ENCODE measurements around the gene PRAMEF2. TPM values are rescaled to one million over a fixed set of nuclear protein-coding genes. Genes with fewer than 3 reads are reported as not detected.
"Not testable (repeated sequence)": the region's sequence is repeated elsewhere in the genome, so short reads cannot be mapped to it uniquely, and the experiment has no call there.

PRAMEF2 gene, protein sequence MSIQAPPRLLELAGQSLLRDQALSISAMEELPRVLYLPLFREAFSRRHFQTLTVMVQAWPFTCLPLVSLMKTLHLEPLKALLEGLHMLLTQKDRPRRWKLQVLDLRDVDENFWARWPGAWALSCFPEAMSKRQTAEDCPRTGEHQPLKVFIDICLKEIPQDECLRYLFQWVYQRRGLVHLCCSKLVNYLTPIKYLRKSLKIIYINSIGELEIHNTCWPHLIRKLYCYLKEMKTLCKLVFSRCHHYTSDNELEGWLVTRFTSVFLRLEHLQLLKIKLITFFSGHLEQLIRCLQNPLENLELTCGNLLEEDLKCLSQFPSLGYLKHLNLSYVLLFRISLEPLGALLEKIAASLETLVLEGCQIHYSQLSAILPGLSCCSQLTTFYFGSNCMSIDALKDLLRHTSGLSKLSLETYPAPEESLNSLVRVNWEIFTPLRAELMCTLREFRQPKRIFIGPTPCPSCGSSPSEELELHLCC
- total RNA-seq, result not detected in 2 replicates

DNA sequence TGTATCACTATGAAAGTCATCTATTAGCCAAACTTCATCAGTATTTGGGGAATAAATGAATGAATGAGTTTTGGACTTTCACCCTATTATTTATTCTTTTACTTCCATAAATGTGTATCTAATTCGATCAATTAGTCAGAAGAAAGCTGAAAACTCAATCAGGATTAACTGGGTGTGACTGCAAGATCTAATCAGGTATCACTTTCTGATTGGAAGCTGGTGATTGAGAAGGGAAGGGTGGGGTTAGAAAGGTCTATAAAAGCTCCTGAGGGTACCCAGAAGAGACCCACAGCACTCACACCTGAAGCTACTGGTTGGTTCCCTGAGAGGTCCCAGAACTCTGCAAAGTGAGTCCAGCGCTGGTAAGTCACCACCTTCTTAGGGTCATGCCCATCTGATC is at the start of gene PRAMEF2:
PRAMEF2 (plus strand) TSS at position 301 of the 400 bp plus-strand sequence. CDS start 1,924 bp downstream, outside the sequence.
- DNase-seq (ENCODE audit: low read depth in 2 of 2), result not testable (repeated sequence)

DNA sequence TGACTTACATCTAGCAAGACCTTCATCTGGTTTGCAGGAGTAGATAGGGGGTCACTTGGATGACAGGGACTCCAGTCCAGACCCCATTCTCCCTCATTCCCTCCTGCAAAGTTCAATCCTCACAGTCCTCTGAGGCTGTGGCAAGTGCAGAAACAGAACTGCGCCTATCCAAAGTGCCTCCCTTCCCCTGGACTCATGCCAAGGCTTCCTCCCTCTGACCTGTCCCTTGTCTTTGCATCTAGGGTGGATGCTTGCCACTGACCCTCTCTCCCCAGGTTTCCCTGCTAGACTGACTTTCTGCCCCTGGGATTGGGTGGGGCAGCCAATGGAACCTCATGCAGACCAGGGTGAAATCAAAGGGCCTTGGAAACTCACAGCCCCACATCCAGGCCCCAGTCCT is 47.0 kb upstream of the PRAMEF2 start:
- no peak for DNase-seq (ENCODE audit: low read depth in 2 of 2)

- no peak for DNase-seq (ENCODE audit: low read depth in 2 of 2)
Measured at GRCh38 chr1:12810691-12811408, 46.0 kb upstream of the PRAMEF2 start.

DNA sequence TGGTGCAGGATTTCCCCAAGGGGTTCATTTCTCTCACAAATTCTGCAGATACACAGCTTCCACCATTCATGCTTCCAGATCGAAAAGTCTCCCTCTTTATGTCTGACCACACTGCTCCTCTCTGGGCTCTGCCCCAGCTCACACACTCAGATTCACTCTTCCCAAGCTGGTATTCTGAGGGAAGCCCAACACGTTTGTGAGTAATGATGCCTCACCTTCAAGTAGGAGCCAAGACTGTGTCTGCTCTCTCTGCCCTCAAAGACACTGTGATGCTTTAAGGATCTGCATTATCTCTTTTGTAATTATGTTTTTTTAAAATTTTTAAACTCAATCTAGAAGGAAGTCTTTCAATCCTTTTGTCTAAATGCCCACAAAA is 45.5 kb upstream of the PRAMEF2 start:
- DNase-seq (ENCODE audit: low read depth in 2 of 2), result no peak

DNA sequence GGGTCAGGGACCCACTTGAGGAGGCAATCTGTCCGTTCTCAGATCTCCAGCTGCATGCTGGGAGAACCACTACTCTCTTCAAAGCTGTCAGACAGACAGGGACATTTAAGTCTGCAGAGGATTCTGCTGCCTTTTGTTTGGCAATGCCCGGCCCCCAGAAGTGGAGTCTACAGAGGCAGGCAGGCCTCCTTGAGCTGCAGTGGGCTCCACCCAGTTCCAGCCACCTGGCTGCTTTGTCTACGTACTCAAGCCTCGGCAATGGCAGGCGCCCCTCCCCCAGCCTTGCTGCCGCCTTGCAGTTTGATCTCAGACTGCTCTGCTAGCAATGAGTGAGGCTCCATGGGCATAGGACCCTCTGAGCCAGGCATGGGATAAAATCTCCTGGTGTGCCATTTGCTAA is 37.8 kb upstream of the PRAMEF2 start:
- DNase-seq (ENCODE audit: low read depth in 2 of 2), result not testable (repeated sequence)

DNA sequence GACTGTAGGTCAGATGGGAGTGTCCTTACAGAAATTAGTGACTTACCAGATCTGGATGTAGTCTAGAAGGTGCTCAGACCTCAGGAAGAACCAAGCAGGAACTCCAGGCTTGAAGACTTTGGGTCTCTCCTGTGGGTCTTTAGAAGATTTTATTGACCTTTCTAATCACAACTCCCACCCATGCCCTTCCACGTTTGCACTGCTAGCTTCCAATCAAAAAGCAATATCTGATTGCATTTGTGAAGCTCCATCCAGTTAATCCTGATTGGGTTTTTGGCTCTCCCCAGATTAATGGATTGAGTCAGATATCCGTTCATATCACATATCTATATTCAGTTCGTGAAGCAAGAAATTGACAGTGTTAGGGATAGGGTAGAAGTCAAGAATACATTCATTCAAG is 25.6 kb upstream of the PRAMEF2 start, which contains the start of gene PRAMEF11:
PRAMEF11 (minus strand) TSS at position 101 of the 400 bp plus-strand sequence. CDS start 2,621 bp downstream, outside the sequence.
- not testable (repeated sequence) for DNase-seq (ENCODE audit: low read depth in 2 of 2)

DNA sequence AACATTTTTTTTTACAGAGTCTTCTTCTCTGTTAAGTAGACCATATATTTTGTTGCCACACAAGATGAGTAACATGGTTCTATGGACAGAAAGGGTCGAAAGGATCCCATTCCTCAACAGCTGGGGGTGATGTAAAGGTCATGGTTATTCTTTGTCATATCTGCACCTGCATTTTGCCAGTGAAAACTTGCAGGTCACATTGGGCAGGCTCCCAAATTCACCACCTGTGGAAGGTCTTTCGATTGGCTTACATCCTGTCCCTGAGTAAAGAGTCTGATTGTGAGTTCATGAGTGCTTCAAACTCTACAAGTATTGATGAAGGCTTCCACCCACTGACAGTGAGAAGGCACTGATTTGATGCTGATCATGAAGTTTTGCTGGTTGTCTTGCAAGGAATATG is 23.6 kb upstream of the PRAMEF2 start:
- not testable (repeated sequence) for DNase-seq (ENCODE audit: low read depth in 2 of 2)

DNA sequence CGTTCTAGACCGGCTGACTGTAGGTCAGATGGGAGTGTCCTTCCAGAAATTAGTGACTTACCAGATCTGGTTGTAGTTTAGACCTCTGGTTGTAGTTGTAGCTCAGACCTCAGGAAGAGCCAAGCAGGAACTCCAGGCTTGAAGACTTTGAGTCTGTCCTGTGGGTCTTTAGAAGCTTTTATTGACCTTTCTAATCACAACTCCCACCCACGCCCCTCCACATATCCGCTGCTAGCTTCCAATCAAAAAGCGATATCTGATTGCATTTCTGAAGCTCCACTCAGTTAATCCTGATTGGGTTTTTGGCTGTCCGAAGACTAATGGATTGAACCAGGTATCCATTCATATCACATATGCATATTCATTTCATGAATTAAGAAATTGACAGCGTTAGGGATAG is 8.3 kb upstream of the PRAMEF2 start, which contains the start of gene HNRNPCL1:
HNRNPCL1 (minus strand) TSS at position 101 of the 400 bp plus-strand sequence. CDS start 431 bp downstream, outside the sequence.
- not testable (repeated sequence) for DNase-seq (ENCODE audit: low read depth in 2 of 2)

GRCh38 chr1:12851779-12852178 is 5.1 kb upstream of the PRAMEF2 start:
- DNase-seq (ENCODE audit: low read depth in 2 of 2), result no peak

GRCh38 chr1:12863131-12863880 is 6.4 kb downstream of the PRAMEF2 start:
- DNase-seq (ENCODE audit: low read depth in 2 of 2), result not testable (repeated sequence)

- DNase-seq (ENCODE audit: low read depth in 2 of 2), result not testable (repeated sequence)
Measured at GRCh38 chr1:12878453-12878852, 21.6 kb downstream of the PRAMEF2 start.

DNA sequence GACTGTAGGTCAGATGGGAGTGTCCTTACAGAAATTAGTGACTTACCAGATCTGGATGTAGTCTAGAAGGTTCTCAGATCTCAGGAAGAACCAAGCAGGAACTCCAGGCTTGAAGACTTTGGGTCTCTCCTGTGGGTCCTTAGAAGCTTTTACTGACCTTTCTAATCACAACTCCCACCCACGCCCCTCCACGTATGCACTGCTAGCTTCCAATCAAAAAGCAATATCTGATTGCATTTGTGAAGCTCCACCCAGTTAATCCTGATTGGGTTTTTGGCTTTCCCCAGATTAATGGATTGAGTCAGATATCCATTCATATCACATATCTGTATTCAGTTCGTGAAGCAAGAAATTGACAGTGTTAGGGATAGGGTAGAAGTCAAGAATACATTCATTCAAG is 29.2 kb downstream of the PRAMEF2 start, which contains the start of gene PRAMEF4:
PRAMEF4 (minus strand) TSS at position 101 of the 400 bp plus-strand sequence. CDS start 2,807 bp downstream, outside the sequence.
- not testable (repeated sequence) for DNase-seq (ENCODE audit: low read depth in 2 of 2)

GRCh38 chr1:12898170-12898569 is 41.3 kb downstream of the PRAMEF2 start, which contains the start of gene PRAMEF10:
PRAMEF10 (minus strand) TSS chr1:12898270; CDS start chr1:12895847, 2,423 bp downstream.
- not testable (repeated sequence) for DNase-seq (ENCODE audit: low read depth in 2 of 2)

GRCh38 chr1:12899186-12899585 is 42.3 kb downstream of the PRAMEF2 start:
- not testable (repeated sequence) for DNase-seq (ENCODE audit: low read depth in 2 of 2)

GRCh38 chr1:12903793-12904572 is 47.1 kb downstream of the PRAMEF2 start:
- DNase-seq (ENCODE audit: low read depth in 2 of 2), result not testable (repeated sequence)

Other genes starting within 250 kb of the PRAMEF2 start
- gene DHRS3, start 238.9 kb upstream of the PRAMEF2 start, total RNA-seq, result 83.5 and 150 TPM in 2 replicates
- gene AADACL4, start 213.0 kb upstream of the PRAMEF2 start, total RNA-seq, result not detected in 2 replicates
- not detected in 2 replicates for gene AADACL3, start 141.0 kb upstream of the PRAMEF2 start, total RNA-seq
- not detected in 2 replicates for gene CFAP107, start 110.9 kb upstream of the PRAMEF2 start, total RNA-seq
- gene PRAMEF12, start 83.3 kb upstream of the PRAMEF2 start, total RNA-seq, result not detected in 2 replicates
- gene PRAMEF1, start 65.7 kb upstream of the PRAMEF2 start, total RNA-seq, result not detected in 2 replicates
- not detected in 2 replicates for gene PRAMEF11, start 25.7 kb upstream of the PRAMEF2 start, total RNA-seq
- not detected in 2 replicates for gene HNRNPCL1, start 8.4 kb upstream of the PRAMEF2 start, total RNA-seq
- gene PRAMEF4, start 29.1 kb downstream of the PRAMEF2 start, total RNA-seq, result not detected in 2 replicates
- not detected in 2 replicates for gene PRAMEF10, start 41.2 kb downstream of the PRAMEF2 start, total RNA-seq
- not detected in 2 replicates for gene PRAMEF7, start 59.5 kb downstream of the PRAMEF2 start, total RNA-seq
- gene PRAMEF6, start 90.5 kb downstream of the PRAMEF2 start, total RNA-seq, result not detected in 2 replicates
- gene PRAMEF27, start 199.5 kb downstream of the PRAMEF2 start, total RNA-seq, result not detected in 2 replicates
- not detected in 2 replicates for gene HNRNPCL3, start 203.7 kb downstream of the PRAMEF2 start, total RNA-seq
- not detected in 2 replicates for gene PRAMEF25, start 213.7 kb downstream of the PRAMEF2 start, total RNA-seq